Liver (tissue), 9 donors: ENCODE results near the gene HPGD. TPM values are rescaled to one million over a fixed set of nuclear protein-coding genes. Genes with fewer than 3 reads are reported as not detected.

ENCODE experiments used
- DNase-seq: peaks from one replicate; pipeline ENCODE4 v3.0.0-alpha.2; 2017; ENCODE audit warnings: low spot score
- H3K27ac ChIP-seq, 2 donors: one replicate each; pipeline ENCODE4 v1.7.0; 2013; ENCODE audit warnings: inconsistent platforms in 2 of 2, low read length in 2 of 2, control low read depth in 1 of 2, low read depth in 1 of 2, mild to moderate bottlenecking in 1 of 2
- H3K27me3 ChIP-seq, 4 donors: one replicate each; pipeline versions ENCODE4 v1.6.1 to v1.7.0; 2013; ENCODE audit warnings: low read length in 3 of 4, inconsistent platforms in 1 of 4, mild to moderate bottlenecking in 1 of 4, moderate library complexity in 1 of 4; ENCODE audit not compliant: control insufficient read depth in 4 of 4, insufficient read depth in 4 of 4
- H3K36me3 ChIP-seq, 4 donors: one replicate each; pipeline versions ENCODE4 v1.6.1 to v1.7.0; 2013; ENCODE audit warnings: low read length in 3 of 4, mild to moderate bottlenecking in 3 of 4, low read depth in 1 of 4, moderate library complexity in 1 of 4; ENCODE audit not compliant: control insufficient read depth in 4 of 4, insufficient read depth in 3 of 4
- H3K4me1 ChIP-seq, 4 donors: one replicate each; pipeline versions ENCODE4 v1.6.1 to v1.7.0; 2013; ENCODE audit warnings: low read length in 3 of 4, mild to moderate bottlenecking in 3 of 4, moderate library complexity in 1 of 4; ENCODE audit not compliant: control insufficient read depth in 4 of 4, insufficient read depth in 4 of 4
- H3K4me3 ChIP-seq, 3 donors: one replicate each; pipeline versions ENCODE4 v1.6.1 to v1.7.0; 2013; ENCODE audit warnings: low read length in 3 of 3, control low read depth in 1 of 3, low read depth in 1 of 3, mild to moderate bottlenecking in 1 of 3
- H3K9ac ChIP-seq, 2 donors: one replicate each; pipeline ENCODE4 v1.7.0; 2013; ENCODE audit warnings: low read length in 2 of 2, mild to moderate bottlenecking in 2 of 2, moderate library complexity in 2 of 2, control low read depth in 1 of 2, low read depth in 1 of 2
- H3K9me3 ChIP-seq, 4 donors: one replicate each; pipeline versions ENCODE4 v1.6.1 to v1.7.0; 2013; ENCODE audit warnings: low read length in 3 of 4; ENCODE audit not compliant: control insufficient read depth in 4 of 4
- EGR1 ChIP-seq, 2 donors: IDR thresholded peaks; 2 replicates each; pipeline ENCODE4 v1.6.1; 2016 to 2018; ENCODE audit warnings: antibody characterized with exemption in 2 of 2, low read depth in 2 of 2
- FOXA1 ChIP-seq: IDR thresholded peaks from 2 replicates; pipeline ENCODE4 v1.6.1; 2016; ENCODE audit warnings: antibody characterized with exemption
- FOXA2 ChIP-seq: IDR thresholded peaks from 2 replicates; pipeline ENCODE4 v1.6.1; 2016; ENCODE audit warnings: antibody characterized with exemption
- JUND ChIP-seq, 2 donors: IDR thresholded peaks; 2 replicates each; pipeline ENCODE4 v1.6.1; 2016; ENCODE audit warnings: antibody characterized with exemption in 2 of 2
- RAD21 ChIP-seq, 2 donors: IDR thresholded peaks; 2 replicates each; pipeline ENCODE4 v1.6.1; 2016; ENCODE audit warnings: antibody characterized with exemption in 2 of 2, mild to moderate bottlenecking in 2 of 2
- RXRA ChIP-seq, 2 donors: IDR thresholded peaks; 2 replicates each; pipeline ENCODE4 v1.6.1; 2017 to 2018; ENCODE audit warnings: antibody characterized with exemption in 2 of 2, mild to moderate bottlenecking in 1 of 2
- YY1 ChIP-seq: IDR thresholded peaks from 2 replicates; pipeline ENCODE4 v1.6.1; 2016; ENCODE audit warnings: antibody characterized with exemption, mild to moderate bottlenecking
- WGBS: extraction: QIAGEN DNeasy Blood & Tissue Kit; methylation state at CpG from one replicate; pipeline ENCODE4 v1.1.7; 2013; 5-methylcytosine and 5-hydroxymethylcytosine counted together
- polyA plus RNA-seq, 2 donors: library from polyadenylated mRNA; stranded (reverse) in 1 of 2; unstranded in 1 of 2; fragments of 200-250 nt in 1 of 2; fragments of >200 nt in 1 of 2; fragmentation: Nextera tagmentation in 1 of 2; extraction: Ambion mirVana in 1 of 2; gene quantifications; one replicate each; pipeline versions ENCODE4 v1.2.1 to v1.2.3, GENCODE V29; 2013 to 2015
- total RNA-seq, 2 donors: library from RNA; depleted of rRNA; stranded (reverse); fragments of >200 nt; gene quantifications; one replicate each; pipeline ENCODE4 v1.2.3, GENCODE V29; 2014
- TF ChIP-seq, protein P1 (sequence below): IDR thresholded peaks from 2 replicates; pipeline ENCODE4 v1.6.1; 2016; ENCODE audit warnings: antibody characterized with exemption, mild to moderate bottlenecking
- TF ChIP-seq, protein P2 (sequence below): IDR thresholded peaks from 2 replicates; pipeline ENCODE4 v1.6.1; 2016; ENCODE audit warnings: antibody characterized with exemption
- TF ChIP-seq, protein P3 (sequence below): fragments of 150-350 bp; IDR thresholded peaks from 2 replicates; pipeline ENCODE4 v1.5.1; 2017; ENCODE audit warnings: improper control_type of control experiment, low read depth, low read length; ENCODE audit not compliant: missing input control
- donor health status: healthy.
- donor health status: healthy.
- donor health status: healthy.
- donor health status: healthy.
- donor health status: healthy.

HPGD gene
- total and polyA plus RNA-seq, 4 donors = 7.9 to 113 (median 57.1) TPM

DNA sequence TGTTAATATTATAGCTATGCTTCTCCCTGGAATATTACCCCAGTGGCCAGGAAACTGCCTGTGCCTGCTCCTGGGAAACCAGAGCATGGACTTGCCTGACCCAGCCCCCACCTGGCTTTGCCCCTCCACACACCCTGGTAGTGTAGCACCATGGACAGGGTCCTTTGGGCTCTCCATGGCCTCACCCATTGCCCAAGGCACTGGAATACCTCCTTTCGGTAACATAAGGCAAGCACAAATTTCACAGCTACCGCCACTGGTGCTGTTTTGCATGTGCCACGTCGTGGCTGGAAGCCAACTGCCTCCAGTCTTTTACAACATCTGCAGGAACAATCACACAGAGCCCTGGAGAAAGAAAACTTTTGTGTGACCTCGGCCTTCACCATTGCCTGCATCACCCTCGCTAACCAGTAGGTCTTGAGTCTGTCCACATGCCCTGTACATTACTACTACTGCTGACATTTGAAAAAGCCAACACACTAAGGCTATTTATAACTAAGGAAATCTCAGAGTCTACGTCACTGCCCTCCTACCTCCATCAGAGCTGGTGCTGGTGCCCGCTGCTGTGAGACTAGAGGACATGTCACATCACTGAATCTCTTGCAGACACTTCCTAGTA is 47.7 kb downstream of the HPGD start:
- Histone ChIP-seq H3K4me1 (no peaks in the 10 kb centered on the region), H3K27me3 (no peaks in the 10 kb centered on the region), H3K4me3 (no peak overlapping the region), H3K9me3 (no peaks in the 10 kb centered on the region), H3K9ac (no peak overlapping the region), H3K27ac (no peak overlapping the region), H3K36me3 (no peaks in the 10 kb centered on the region)
- TF ChIP-seq FOXA2 (no peak), RXRA (IDR thresholded peaks at IDR 0.05) (no peak)
- TF ChIP-seq, protein P1, sequence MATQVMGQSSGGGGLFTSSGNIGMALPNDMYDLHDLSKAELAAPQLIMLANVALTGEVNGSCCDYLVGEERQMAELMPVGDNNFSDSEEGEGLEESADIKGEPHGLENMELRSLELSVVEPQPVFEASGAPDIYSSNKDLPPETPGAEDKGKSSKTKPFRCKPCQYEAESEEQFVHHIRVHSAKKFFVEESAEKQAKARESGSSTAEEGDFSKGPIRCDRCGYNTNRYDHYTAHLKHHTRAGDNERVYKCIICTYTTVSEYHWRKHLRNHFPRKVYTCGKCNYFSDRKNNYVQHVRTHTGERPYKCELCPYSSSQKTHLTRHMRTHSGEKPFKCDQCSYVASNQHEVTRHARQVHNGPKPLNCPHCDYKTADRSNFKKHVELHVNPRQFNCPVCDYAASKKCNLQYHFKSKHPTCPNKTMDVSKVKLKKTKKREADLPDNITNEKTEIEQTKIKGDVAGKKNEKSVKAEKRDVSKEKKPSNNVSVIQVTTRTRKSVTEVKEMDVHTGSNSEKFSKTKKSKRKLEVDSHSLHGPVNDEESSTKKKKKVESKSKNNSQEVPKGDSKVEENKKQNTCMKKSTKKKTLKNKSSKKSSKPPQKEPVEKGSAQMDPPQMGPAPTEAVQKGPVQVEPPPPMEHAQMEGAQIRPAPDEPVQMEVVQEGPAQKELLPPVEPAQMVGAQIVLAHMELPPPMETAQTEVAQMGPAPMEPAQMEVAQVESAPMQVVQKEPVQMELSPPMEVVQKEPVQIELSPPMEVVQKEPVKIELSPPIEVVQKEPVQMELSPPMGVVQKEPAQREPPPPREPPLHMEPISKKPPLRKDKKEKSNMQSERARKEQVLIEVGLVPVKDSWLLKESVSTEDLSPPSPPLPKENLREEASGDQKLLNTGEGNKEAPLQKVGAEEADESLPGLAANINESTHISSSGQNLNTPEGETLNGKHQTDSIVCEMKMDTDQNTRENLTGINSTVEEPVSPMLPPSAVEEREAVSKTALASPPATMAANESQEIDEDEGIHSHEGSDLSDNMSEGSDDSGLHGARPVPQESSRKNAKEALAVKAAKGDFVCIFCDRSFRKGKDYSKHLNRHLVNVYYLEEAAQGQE = peak; percentile 47
- 76% methylated on average over 8 of the region's 8 CpGs for WGBS
- DNase-seq = no peak

DNA sequence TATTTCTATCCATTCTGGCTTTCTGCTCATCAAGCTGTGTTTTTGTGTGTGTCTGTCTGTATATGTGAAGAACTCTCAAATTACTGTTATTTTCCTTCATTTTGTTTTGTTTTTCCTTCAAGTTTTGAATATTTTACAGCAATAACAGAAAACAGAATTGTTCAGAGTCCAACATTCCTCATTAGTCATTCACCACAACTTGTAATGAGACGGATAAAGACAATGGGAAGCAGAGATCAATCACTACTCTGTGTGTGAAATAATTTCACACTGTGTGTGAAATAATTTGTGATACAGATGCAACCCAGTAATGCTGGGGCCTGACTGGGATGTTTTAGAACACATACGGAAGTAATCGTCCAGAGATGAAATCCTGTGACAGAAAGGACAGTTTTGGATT is 55.2 kb downstream of the HPGD start:
- Histone ChIP-seq H3K27ac (no peak overlapping the region), H3K9me3 (peaks cover 0 to 4% (median 1%) of the 10 kb centered on the region in 4 donors), H3K36me3 (no peaks in the 10 kb centered on the region), H3K27me3 (no peaks in the 10 kb centered on the region), H3K4me3 (no peak overlapping the region), H3K9ac (no peak overlapping the region), H3K4me1 (no peaks in the 10 kb centered on the region)
- no peak for DNase-seq
- TF ChIP-seq, protein P2, sequence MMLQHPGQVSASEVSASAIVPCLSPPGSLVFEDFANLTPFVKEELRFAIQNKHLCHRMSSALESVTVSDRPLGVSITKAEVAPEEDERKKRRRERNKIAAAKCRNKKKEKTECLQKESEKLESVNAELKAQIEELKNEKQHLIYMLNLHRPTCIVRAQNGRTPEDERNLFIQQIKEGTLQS = no peak
- no peak for TF ChIP-seq FOXA1
- 92% methylated on average over 3 of the region's 3 CpGs for WGBS

DNA sequence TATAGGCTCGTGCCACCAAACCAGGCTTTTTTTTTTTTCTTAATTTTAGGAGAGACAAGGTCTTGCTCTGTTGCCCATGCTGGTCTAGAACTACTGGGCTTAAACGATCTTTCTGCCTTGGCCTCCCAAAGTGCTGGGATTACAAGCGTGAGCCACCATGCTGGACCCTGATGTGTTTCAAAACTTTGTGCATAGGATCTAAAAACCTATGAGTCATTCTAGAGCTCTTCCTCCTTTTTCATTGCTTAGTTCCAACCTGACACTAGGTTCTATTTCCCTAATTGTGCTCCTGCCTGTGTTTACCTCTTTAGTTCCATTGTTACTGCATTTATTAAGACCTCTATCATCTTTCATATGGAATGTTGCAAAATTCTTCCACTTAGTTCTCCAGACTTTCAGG is 57.3 kb downstream of the HPGD start:
- 75% methylated on average over 3 of the region's 3 CpGs for WGBS
- no peaks in the 10 kb centered on the region for H3K36me3 ChIP-seq

More for the DNA sequence above, 57.3 kb downstream of the HPGD start:
- no peak overlapping the region for H3K4me3 ChIP-seq
- no peak for TF ChIP-seq EGR1 (IDR thresholded peaks at IDR 0.05; ENCODE audit: low read depth in 2 of 2)
- no peak for TF ChIP-seq RAD21 (IDR thresholded peaks at IDR 0.05)
- TF ChIP-seq, protein P3, sequence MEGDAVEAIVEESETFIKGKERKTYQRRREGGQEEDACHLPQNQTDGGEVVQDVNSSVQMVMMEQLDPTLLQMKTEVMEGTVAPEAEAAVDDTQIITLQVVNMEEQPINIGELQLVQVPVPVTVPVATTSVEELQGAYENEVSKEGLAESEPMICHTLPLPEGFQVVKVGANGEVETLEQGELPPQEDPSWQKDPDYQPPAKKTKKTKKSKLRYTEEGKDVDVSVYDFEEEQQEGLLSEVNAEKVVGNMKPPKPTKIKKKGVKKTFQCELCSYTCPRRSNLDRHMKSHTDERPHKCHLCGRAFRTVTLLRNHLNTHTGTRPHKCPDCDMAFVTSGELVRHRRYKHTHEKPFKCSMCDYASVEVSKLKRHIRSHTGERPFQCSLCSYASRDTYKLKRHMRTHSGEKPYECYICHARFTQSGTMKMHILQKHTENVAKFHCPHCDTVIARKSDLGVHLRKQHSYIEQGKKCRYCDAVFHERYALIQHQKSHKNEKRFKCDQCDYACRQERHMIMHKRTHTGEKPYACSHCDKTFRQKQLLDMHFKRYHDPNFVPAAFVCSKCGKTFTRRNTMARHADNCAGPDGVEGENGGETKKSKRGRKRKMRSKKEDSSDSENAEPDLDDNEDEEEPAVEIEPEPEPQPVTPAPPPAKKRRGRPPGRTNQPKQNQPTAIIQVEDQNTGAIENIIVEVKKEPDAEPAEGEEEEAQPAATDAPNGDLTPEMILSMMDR = no peak
- no peak for TF ChIP-seq JUND (IDR thresholded peaks at IDR 0.05)
- TF ChIP-seq YY1 = no peak
- no peaks in the 10 kb centered on the region for H3K27me3 ChIP-seq
- peaks cover 0 to 2% (median 0%) of the 10 kb centered on the region in 4 donors for H3K4me1 ChIP-seq
- H3K9ac ChIP-seq = no peak overlapping the region
- DNase-seq = no peak
- H3K9me3 ChIP-seq = peaks cover 0 to 4% (median 1%) of the 10 kb centered on the region in 4 donors
- H3K27ac ChIP-seq = no peak overlapping the region
